GM12878 (cell line): ENCODE data around the gene CFAP57. TPM values are rescaled to one million over a fixed set of nuclear protein-coding genes. Genes with fewer than 3 reads are reported as not detected.

Source experiments
- CHD4 ChIP-seq: fragments of 200-600 bp; sonication (generic); IDR thresholded peaks from 2 replicates; pipeline ENCODE4 v1.6.1; 2016; ENCODE audit warnings: mild to moderate bottlenecking
- NFYB ChIP-seq: IDR thresholded peaks from 2 replicates; pipeline ENCODE4 v1.6.1; 2011; ENCODE audit warnings: low read depth, mild to moderate bottlenecking, low read length, improper control_type of control experiment, moderate library complexity; ENCODE audit not compliant: insufficient read depth
- PBX3 ChIP-seq: IDR thresholded peaks from 2 replicates; pipeline ENCODE4 v1.6.1; 2011; ENCODE audit warnings: mild to moderate bottlenecking, low read depth, low read length, moderate library complexity; ENCODE audit not compliant: insufficient replicate concordance
- PRDM15 ChIP-seq: fragments of 450-650 bp; formaldehyde crosslinking; IDR thresholded peaks from 2 replicates; pipeline ENCODE4 v1.4.0; 2020; ENCODE audit warnings: mild to moderate bottlenecking, moderate library complexity
- REST ChIP-seq: IDR thresholded peaks from 2 replicates; pipeline ENCODE4 v1.6.1; 2012; ENCODE audit warnings: mild to moderate bottlenecking, low read depth, low read length
- SIX5 ChIP-seq: IDR thresholded peaks from 2 replicates; pipeline ENCODE4 v1.6.1; 2011; ENCODE audit warnings: mild to moderate bottlenecking, low read depth, low read length, moderate library complexity; ENCODE audit not compliant: severe bottlenecking
- polyA plus RNA-seq, 11 experiments: library from polyadenylated mRNA; depleted of rRNA in 4 of 11; unstranded in 6 of 11; stranded (reverse) in 5 of 11; fragments of >200 nt; fragmentation: Nextera tagmentation in 4 of 11; fragmentation: Illumina TruSeq in 1 of 11; extraction: Ambion mirVana in 4 of 11; extraction: Trizol in 1 of 11; gene quantifications; 1 replicate in 1 of 11; 2 replicates in 10 of 11; pipeline versions ENCODE4 v1.2.1 to v1.2.3, GENCODE V29; 2011 to 2016; ENCODE audit warnings: inconsistent platforms in 2 of 11, missing spikeins in 2 of 11, low read depth in 1 of 11
- total RNA-seq, 4 experiments: library from RNA; depleted of rRNA in 3 of 4; stranded (reverse); fragments of >200 nt in 3 of 4; fragmentation: Illumina TruSeq in 1 of 4; extraction: Trizol in 1 of 4; gene quantifications; 2 replicates each; pipeline versions ENCODE4 v1.2.1 to v1.2.3, GENCODE V29; 2013 to 2021

The CFAP57 gene
- total and polyA plus RNA-seq, 10 of the 15 experiments (the other 5 are each of a cell fraction or from before 2014, with no cell fraction given), result 0.45 to 4.8 (median 1.3) TPM

GRCh38 chr1:43267291-43267805, 95.2 kb downstream of the CFAP57 start (continued):
- TF ChIP-seq REST (no peak), PBX3 (no peak), SIX5 (no peak), CHD4 (no peak), PRDM15 (CRISPR knock-in tag) (no peak), NFYB (no peak)
